KMS-11 (cell line): ENCODE data around the gene FOXP1.

Experiments
- H2AFZ ChIP-seq: fragments of 200-600 bp; sonication (generic); 2 replicates; pipeline ENCODE4 v1.6.1; 2016; ENCODE audit warnings: antibody characterized with exemption, mixed run types, low read depth
- H3K27ac ChIP-seq: fragments of 200-600 bp; sonication (generic); 2 replicates; pipeline ENCODE4 v1.6.1; 2016; ENCODE audit warnings: mild to moderate bottlenecking, mixed run types
- H3K27me3 ChIP-seq: fragments of 200-600 bp; sonication (generic); 2 replicates; pipeline ENCODE4 v1.6.1; 2017; ENCODE audit warnings: mild to moderate bottlenecking, low read depth, mixed run types, moderate library complexity; ENCODE audit not compliant: insufficient read depth
- H3K36me3 ChIP-seq: fragments of 200-600 bp; sonication (generic); 2 replicates; pipeline ENCODE4 v1.6.1; 2017; ENCODE audit warnings: mild to moderate bottlenecking, mixed run types; ENCODE audit not compliant: insufficient read depth
- H3K4me1 ChIP-seq: fragments of 200-600 bp; sonication (generic); 2 replicates; pipeline ENCODE4 v1.6.1; 2016; ENCODE audit warnings: mild to moderate bottlenecking, low read depth, mixed run types; ENCODE audit not compliant: poor library complexity, severe bottlenecking
- H3K4me2 ChIP-seq: fragments of 200-600 bp; sonication (generic); 2 replicates; pipeline ENCODE4 v1.7.0; 2016; ENCODE audit warnings: mild to moderate bottlenecking, mixed run types
- H3K4me3 ChIP-seq: fragments of 200-600 bp; sonication (generic); IDR thresholded peaks from 2 replicates; pipeline ENCODE4 v1.6.1; 2017; ENCODE audit warnings: low read depth, low read length, mixed read lengths; ENCODE audit not compliant: insufficient read depth
- H3K79me2 ChIP-seq: fragments of 200-600 bp; sonication (generic); 2 replicates; pipeline ENCODE4 v1.6.1; 2016; ENCODE audit warnings: low read depth, mixed run types; ENCODE audit not compliant: insufficient read depth
- H3K9ac ChIP-seq: fragments of 200-600 bp; sonication (generic); 2 replicates; pipeline ENCODE4 v1.6.1; 2016; ENCODE audit warnings: mild to moderate bottlenecking, mixed run types
- H4K20me1 ChIP-seq: fragments of 200-600 bp; sonication (generic); 2 replicates; pipeline ENCODE4 v1.6.1; 2016; ENCODE audit warnings: mild to moderate bottlenecking, mixed run types; ENCODE audit not compliant: insufficient read depth
- CTCF ChIP-seq: fragments of 200-600 bp; sonication (generic); conservative IDR thresholded peaks from 2 replicates; pipeline ENCODE4 v1.6.1; 2017; ENCODE audit warnings: low read depth, mild to moderate bottlenecking, antibody characterized with exemption, low read length, moderate library complexity, mixed read lengths

Gene FOXP1

GRCh38 chr3:71514621-71515020 lies 68.9 kb downstream of the FOXP1 start:
- Histone ChIP-seq H2AFZ (no peak overlapping the region), H3K27ac (no peak overlapping the region), H3K27me3 (no peaks in the 10 kb centered on the region), H3K4me2 (no peak overlapping the region), H3K4me1 (no peaks in the 10 kb centered on the region), H3K9ac (no peak overlapping the region), H3K36me3 (no peaks in the 10 kb centered on the region), H4K20me1 (no peaks in the 10 kb centered on the region), H3K79me2 (no peaks in the 10 kb centered on the region), H3K4me3 (no peak overlapping the region)
- TF ChIP-seq CTCF: no peak

GRCh38 chr3:71513515-71513914 lies 70.0 kb downstream of the FOXP1 start:
- H3K36me3 ChIP-seq: no peaks in the 10 kb centered on the region
- H3K79me2 ChIP-seq: no peaks in the 10 kb centered on the region
- H3K4me3 ChIP-seq: no peak overlapping the region
- no peaks in the 10 kb centered on the region for H4K20me1 ChIP-seq
- no peak overlapping the region for H3K4me2 ChIP-seq
- H3K27ac ChIP-seq: no peak overlapping the region
- H3K27me3 ChIP-seq: no peaks in the 10 kb centered on the region
- no peak for TF ChIP-seq CTCF
- no peaks in the 10 kb centered on the region for H3K4me1 ChIP-seq
- no peak overlapping the region for H2AFZ ChIP-seq
- H3K9ac ChIP-seq: no peak overlapping the region

- Histone ChIP-seq H2AFZ (no peak overlapping the region), H3K36me3 (no peaks in the 10 kb centered on the region), H4K20me1 (no peaks in the 10 kb centered on the region), H3K27me3 (no peaks in the 10 kb centered on the region), H3K4me3 (no peak overlapping the region), H3K79me2 (no peaks in the 10 kb centered on the region), H3K27ac (no peak overlapping the region), H3K4me1 (no peaks in the 10 kb centered on the region), H3K9ac (no peak overlapping the region), H3K4me2 (no peak overlapping the region)
- TF ChIP-seq CTCF: no peak
Observed at GRCh38 chr3:71513081-71513480, 70.4 kb downstream of the FOXP1 start.

- H3K4me1 ChIP-seq: no peaks in the 10 kb centered on the region
- H3K79me2 ChIP-seq: no peaks in the 10 kb centered on the region
- no peak overlapping the region for H3K4me2 ChIP-seq
Observed at GRCh38 chr3:71512544-71512943, 71.0 kb downstream of the FOXP1 start.

More at GRCh38 chr3:71512544-71512943, 71.0 kb downstream of the FOXP1 start:
- TF ChIP-seq CTCF: no peak
- Histone ChIP-seq H3K27me3 (no peaks in the 10 kb centered on the region), H3K36me3 (no peaks in the 10 kb centered on the region), H3K27ac (no peak overlapping the region), H4K20me1 (no peaks in the 10 kb centered on the region), H3K9ac (no peak overlapping the region), H2AFZ (no peak overlapping the region), H3K4me3 (no peak overlapping the region)
